HG03108 (cell line): ENCODE data around the gene ATP13A2.
"Not testable (repeated sequence)": the region's sequence is repeated elsewhere in the genome, so short reads cannot be mapped to it uniquely, and the experiment has no call there.

Source experiments
- ATAC-seq: cut with Tn5 transposase; IDR thresholded peaks from one replicate; pipeline ENCODE4 v1.9.1; 2021; ENCODE audit warnings: moderate library complexity; ENCODE audit not compliant: unreplicated experiment

ATP13A2 gene

DNA sequence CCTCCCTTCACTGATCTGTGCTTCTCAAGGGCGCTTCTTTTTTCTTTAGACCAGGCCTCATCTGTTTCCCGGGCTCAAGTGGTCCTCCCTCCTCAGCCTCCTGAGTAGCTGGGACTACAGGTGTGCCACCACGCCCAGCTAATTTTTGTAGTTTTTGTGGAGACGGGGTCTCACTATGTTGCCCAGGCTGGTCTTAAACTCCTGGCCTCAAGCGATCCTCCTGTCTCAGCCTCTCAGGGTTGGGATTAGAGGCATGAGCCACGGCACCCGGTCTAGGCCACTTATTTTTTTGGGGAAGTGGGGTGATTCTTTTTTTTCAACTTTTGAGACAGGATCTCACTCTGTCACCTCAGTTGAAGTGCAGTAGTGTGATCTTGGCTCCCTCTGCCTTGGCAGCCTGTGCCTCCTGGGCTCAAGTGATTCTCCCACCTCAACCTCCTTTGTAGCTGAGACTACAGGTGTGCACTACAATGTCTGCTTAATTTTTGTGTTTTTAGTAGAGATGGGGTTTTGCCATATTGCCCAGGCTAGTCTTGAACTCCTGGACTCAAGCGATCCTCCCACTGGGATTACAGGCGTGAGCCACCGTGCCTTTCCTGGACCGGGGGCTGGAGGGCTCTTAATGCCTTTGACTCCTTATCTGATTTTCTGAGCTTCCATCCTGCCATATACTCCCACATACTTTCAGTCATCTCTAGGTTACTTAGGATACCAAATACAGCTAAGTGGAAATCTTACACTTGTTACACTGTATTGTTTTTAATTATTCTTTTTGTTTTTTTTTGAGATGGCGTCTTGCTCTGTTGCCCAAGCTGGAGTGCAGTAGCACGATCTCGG lies 50.2 kb downstream of the ATP13A2 start:
- ATAC-seq, result no peak

GRCh38 chr1:16960560-16961296 lies 51.0 kb downstream of the ATP13A2 start:
- no peak for ATAC-seq

DNA sequence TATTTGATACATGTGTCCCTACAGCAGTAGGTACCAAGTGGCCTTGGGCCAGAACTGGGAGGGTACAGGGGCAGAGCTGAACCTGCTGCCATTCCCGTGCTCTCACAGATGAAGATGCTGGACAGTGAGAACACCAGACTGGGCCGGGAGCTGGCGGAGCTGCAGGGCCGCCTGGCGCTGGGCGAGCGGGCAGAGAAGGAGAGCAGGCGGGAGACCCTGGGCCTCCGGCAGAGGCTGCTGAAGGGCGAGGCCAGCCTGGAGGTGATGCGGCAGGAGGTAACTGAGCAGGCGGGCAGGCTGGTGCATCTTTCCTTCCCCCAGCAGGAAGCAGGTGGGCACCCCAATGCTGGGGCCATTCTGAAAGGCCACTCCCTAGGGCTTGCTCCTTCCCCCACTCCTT lies 53.3 kb downstream of the ATP13A2 start:
- no peak for ATAC-seq

DNA sequence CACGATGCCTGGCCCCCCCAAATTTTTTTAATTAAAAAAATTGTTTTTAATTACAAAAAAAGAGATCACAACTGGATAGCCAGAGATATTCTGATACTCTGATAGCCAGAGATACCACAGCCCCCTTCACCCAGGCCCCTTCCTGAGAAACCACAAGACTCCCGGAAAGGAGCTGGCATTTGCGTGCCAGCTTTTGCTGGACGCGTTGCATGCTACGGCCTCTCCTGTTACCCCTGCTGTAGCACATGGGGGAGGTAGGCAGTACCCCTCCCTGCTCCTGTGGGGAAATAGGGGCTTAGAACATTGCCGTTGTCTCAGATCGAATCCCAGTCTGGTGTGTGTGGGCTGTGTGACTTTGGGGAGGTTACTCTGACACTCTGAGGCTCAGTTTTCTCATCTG lies 54.0 kb downstream of the ATP13A2 start:
- no peak for ATAC-seq

- no peak for ATAC-seq
These were observed 55.0 kb downstream of the ATP13A2 start for GRCh38 chr1:16956775-16957174.

- no peak for ATAC-seq
These were observed 56.5 kb downstream of the ATP13A2 start for GRCh38 chr1:16955186-16955585.

DNA sequence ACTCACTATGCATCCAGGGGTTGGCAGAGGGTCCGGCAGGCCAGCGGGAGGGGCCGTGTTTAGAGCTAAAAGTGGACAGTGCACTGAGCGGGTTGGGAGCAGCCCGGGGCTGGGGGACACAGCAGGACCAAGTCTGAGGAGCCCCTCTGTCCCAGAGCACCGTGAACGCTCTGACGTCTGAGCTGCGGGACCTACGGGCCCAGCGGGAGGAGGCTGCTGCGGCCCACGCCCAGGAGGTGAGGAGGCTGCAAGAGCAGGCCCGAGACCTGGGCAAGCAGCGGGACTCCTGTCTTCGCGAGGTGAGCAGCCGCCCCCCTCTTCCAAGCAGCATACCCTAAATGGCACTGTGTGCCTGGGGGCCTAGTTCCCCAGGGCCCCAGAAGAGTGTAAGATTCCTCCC lies 57.1 kb downstream of the ATP13A2 start:
- no peak for ATAC-seq

- ATAC-seq, result not testable (repeated sequence)
These were observed 59.4 kb downstream of the ATP13A2 start for GRCh38 chr1:16952376-16952775.

GRCh38 chr1:16949026-16949425 lies 62.7 kb downstream of the ATP13A2 start:
- ATAC-seq, result not testable (repeated sequence)

DNA sequence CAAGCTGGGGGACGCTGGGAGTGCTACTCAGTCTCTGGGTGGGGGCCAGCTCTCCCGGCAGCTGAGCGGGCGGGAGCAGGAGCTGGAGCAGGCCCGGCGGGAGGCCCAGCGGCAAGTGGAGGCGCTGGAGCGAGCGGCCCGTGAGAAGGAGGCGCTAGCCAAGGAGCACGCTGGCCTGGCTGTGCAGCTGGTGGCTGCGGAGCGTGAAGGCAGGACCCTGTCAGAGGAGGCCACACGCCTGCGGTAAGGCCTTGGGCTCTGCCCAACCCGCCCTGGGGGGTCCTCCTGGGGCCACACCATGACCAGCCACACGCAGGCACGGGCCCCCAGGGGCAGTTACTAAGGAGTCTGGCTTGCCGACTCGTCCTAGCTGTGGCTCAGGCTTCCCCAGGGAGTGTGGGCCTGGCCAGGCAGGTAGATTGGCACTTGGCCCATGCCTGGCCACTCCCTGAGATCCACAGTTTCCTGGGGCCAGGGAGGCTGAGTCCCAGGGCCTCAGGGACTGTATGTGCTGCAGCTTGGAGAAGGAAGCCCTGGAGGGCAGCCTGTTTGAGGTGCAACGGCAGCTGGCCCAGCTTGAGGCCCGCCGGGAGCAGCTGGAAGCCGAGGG lies 63.3 kb downstream of the ATP13A2 start:
- not testable (repeated sequence) for ATAC-seq

DNA sequence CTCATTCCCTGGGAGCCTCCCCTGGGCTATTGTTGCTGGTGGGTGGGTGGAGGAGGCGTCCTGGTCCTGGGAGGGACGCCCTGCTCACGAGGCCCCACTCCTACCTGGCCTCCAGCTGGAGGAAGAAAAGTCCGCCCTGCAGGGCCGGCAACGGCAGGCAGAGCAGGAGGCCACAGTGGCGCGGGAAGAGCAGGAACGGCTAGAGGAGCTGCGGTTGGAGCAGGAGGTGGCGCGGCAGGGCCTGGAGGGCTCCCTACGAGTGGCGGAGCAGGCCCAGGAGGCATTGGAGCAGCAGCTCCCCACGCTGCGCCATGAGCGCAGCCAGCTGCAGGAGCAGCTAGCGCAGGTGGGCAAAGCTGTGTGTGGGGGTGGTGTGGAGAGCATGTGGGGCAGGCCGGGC lies 65.1 kb downstream of the ATP13A2 start:
- no peak for ATAC-seq

DNA sequence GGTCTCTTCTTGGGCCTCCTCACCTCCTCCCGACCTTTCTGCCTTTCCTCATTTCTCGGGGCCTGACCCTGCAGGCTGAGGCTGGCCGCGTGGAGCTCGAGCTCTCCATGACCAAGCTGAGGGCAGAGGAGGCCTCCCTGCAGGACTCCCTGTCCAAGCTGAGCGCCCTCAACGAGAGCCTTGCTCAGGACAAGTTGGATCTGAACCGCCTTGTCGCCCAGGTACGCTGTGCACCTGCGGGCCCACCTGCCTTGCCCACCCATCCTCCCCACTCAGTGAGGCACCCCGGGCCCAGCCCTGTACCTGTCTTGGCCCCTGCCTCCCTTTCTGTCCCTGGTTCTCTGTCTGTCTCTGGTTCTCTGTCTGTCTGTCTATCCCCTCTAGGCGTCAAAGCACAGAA lies 65.5 kb downstream of the ATP13A2 start:
- not testable (repeated sequence) for ATAC-seq

- ATAC-seq, result not testable (repeated sequence)
These were observed 66.2 kb downstream of the ATP13A2 start for GRCh38 chr1:16945512-16945911.

DNA sequence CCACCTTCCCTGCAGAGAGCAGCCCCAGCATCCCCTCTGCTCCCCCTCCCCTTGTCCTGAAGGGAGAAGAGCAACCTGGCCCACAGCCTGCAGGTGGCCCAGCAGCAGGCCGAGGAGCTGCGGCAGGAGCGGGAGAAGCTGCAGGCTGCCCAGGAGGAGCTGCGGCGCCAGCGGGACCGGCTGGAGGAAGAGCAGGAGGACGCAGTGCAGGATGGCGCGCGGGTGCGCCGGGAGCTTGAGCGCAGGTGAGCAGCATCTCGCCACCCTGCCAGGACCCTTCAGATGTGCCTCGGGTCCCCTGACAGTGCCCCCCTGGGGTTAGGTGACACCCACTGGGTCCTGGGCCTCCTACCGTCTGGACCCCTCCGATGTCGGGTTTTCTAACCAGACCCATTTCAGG lies 67.7 kb downstream of the ATP13A2 start:
- ATAC-seq, result no peak

DNA sequence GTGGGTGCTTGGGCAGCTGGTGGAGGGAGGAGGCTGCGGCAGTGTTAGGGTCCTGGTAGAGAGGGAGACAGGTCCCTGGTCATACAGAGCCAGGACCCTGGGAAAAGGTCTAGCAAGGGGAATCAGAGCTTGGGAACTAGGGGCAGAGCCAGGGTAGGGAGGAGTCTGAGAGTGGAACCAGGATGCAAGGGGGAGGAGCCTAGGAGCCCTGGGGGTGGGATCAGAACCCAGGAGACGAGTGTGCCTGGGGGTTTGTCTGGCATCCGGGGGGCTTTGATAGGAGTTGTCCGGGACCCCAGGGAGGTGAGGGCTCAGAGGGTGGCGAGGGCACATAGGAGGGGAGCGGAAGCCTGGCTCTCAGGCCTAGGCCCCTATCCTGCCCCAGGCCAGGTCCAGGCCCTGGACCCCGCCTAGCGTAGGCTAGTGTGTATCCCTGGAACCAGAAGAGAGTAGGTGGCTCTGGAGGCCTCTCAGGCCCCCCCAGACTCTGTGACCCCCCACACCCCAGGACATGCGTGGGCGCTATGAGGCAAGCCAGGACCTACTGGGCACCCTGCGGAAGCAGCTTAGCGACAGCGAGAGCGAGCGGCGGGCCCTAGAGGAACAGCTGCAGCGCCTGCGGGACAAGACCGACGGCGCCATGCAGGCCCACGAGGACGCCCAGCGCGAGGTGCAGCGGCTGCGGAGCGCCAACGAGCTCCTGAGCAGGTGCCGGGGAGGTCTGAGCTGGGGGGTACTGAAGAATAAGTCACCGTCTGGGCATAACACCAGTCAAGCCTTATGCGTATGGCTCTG lies 72.1 kb downstream of the ATP13A2 start:
- ATAC-seq, result not testable (repeated sequence)

DNA sequence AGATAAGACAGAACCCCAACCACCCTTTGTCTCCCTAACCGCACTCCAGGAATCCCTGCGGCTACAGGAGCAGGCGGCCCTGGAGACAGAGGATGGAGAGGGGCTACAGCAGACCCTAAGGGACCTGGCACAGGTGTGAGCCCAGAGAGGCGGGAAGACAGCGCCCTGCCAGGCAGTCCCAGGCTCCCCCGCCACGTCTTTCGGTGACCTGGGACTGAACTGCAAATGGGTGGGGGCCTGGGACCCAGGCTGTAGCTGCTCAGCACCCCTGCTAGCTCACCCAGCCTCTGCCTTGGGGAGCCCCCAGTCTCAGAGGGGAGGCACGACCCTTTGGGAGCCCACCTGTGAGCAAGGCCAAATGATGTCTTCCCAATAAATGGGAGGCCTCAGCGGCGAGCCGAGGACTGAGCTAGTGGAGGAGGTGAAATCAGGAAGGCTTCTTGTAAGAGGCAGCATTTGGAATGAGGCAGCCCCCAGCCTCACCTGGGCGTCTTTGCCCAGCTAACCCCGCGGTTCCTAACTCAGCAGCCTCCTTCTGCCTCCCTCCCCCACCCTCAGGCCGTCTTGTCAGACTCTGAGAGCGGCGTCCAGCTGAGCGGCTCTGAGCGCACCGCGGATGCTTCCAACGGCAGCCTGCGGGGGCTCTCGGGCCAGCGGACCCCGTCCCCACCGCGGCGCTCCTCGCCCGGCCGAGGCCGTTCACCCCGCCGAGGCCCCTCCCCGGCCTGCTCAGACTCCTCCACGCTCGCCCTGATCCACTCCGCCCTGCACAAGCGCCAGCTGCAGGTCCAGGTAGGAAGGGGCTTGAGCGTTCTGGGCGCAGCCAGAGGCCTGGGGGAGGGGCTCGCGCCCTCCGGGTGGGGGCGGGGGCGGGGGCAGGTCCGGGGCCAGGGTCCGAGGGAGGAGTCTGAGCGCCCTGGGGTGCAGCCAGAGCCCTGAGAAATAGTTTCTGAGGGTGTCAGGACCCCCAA lies 73.1 kb downstream of the ATP13A2 start:
- ATAC-seq, result no peak

DNA sequence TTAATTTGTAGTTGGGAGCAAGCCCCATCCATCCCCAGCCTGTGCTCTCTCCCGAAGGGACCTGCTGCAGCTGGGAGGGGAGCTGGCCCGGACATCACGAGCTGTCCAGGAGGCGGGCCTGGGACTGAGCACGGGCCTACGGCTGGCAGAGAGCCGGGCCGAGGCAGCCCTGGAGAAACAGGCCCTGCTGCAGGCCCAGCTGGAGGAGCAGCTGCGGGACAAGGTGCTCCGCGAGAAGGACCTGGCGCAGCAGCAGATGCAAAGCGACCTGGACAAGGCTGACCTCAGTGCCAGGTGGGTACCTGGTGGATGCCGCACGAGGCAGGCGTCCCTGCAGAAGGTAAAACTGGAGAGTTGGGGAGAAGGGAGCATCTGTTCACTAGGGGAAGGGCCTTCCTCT lies 75.1 kb downstream of the ATP13A2 start:
- not testable (repeated sequence) for ATAC-seq
